ENCODE data around the gene SYNPR.
A peak's percentile ranks its signal among the peaks of the same experiment; 100 is the strongest.

The SYNPR gene

GRCh38 chr3:63556401-63556800 is 278.3 kb downstream of the SYNPR start:
- no peak for DNase-seq (ENCODE audit: low spot score)

GRCh38 chr3:63557912-63558311 is 279.8 kb downstream of the SYNPR start:
- DNase-seq (ENCODE audit: low spot score) = no peak

GRCh38 chr3:63559884-63560283 is 281.8 kb downstream of the SYNPR start:
- DNase-seq (ENCODE audit: low spot score) = no peak

- no peak for DNase-seq (ENCODE audit: low spot score)
Observed at GRCh38 chr3:63561879-63562278, 283.8 kb downstream of the SYNPR start.

- no peak for DNase-seq (ENCODE audit: low spot score)
Observed at GRCh38 chr3:63562323-63562722, 284.2 kb downstream of the SYNPR start.

GRCh38 chr3:63563572-63563971 is 285.5 kb downstream of the SYNPR start:
- no peak for DNase-seq (ENCODE audit: low spot score)

- no peak for DNase-seq (ENCODE audit: low spot score)
Observed at GRCh38 chr3:63565220-63565619, 287.1 kb downstream of the SYNPR start.

- DNase-seq (ENCODE audit: low spot score) = no peak
Observed at GRCh38 chr3:63571682-63572081, 293.6 kb downstream of the SYNPR start.

GRCh38 chr3:63576846-63577245 is 298.7 kb downstream of the SYNPR start:
- no peak for DNase-seq (ENCODE audit: low spot score)

- DNase-seq (ENCODE audit: low spot score) = no peak
Observed at GRCh38 chr3:63578858-63579257, 300.8 kb downstream of the SYNPR start.

- no peak for DNase-seq (ENCODE audit: low spot score)
Observed at GRCh38 chr3:63580151-63580550, 302.0 kb downstream of the SYNPR start.

GRCh38 chr3:63582943-63583500 is 304.9 kb downstream of the SYNPR start:
- DNase-seq (ENCODE audit: low spot score) = no peak

GRCh38 chr3:63584681-63585080 is 306.6 kb downstream of the SYNPR start:
- DNase-seq (ENCODE audit: low spot score) = no peak

GRCh38 chr3:63585927-63586326 is 307.8 kb downstream of the SYNPR start:
- DNase-seq (ENCODE audit: low spot score) = no peak

- DNase-seq (ENCODE audit: low spot score) = no peak
Observed at GRCh38 chr3:63588895-63589294, 310.8 kb downstream of the SYNPR start.

GRCh38 chr3:63593779-63594178 is 315.7 kb downstream of the SYNPR start:
- no peak for DNase-seq (ENCODE audit: low spot score)

- DNase-seq (ENCODE audit: low spot score) = no peak
Observed at GRCh38 chr3:63595221-63595620, 317.1 kb downstream of the SYNPR start.

GRCh38 chr3:63597019-63597418 is 318.9 kb downstream of the SYNPR start:
- DNase-seq (ENCODE audit: low spot score) = no peak

GRCh38 chr3:63607716-63608115 is 329.6 kb downstream of the SYNPR start:
- DNase-seq (ENCODE audit: low spot score) = no peak

GRCh38 chr3:63609408-63609807 is 331.3 kb downstream of the SYNPR start:
- DNase-seq (ENCODE audit: low spot score) = no peak

- no peak for DNase-seq (ENCODE audit: low spot score)
Observed at GRCh38 chr3:63609834-63610233, 331.7 kb downstream of the SYNPR start.

GRCh38 chr3:63611382-63611781 is 333.3 kb downstream of the SYNPR start:
- DNase-seq (ENCODE audit: low spot score) = no peak

GRCh38 chr3:63613561-63613960 is 335.5 kb downstream of the SYNPR start:
- DNase-seq (ENCODE audit: low spot score) = peak; percentile 77

- DNase-seq (ENCODE audit: low spot score) = no peak
Observed at GRCh38 chr3:63617391-63617790, 339.3 kb downstream of the SYNPR start.
